Stimulated activated CD4-positive, alpha-beta T cell treated with anti-CD3 and anti-CD28 coated beads, Interleukin-4, amount 100 ng/mL, for 4 hours (primary cell): ENCODE measurements around the gene LONRF2.

Experiments used
- DNase-seq, 2 experiments: peaks; one replicate each; pipeline ENCODE4 v3.0.0-alpha.2; 2020

LONRF2 gene

DNA sequence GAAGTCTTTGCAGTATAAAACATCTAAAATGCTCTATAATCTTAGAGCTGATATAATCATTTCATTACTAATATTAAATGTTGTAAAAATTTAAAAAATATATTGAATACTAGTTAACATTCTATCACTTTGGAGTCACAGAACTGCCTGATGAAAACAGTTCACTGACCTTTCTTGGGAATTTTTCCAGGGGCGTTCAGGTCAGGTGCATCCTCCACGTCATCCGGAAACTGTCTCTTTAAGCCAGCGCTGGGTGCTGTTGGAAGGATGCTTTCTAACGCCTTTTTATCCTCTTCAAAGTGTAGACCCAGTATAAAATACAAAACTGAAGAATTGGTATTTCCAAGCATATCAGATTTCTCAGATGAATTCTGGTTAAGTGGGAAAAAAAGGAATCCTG, 22.8 kb downstream of the LONRF2 start:
- no peak for DNase-seq

DNA sequence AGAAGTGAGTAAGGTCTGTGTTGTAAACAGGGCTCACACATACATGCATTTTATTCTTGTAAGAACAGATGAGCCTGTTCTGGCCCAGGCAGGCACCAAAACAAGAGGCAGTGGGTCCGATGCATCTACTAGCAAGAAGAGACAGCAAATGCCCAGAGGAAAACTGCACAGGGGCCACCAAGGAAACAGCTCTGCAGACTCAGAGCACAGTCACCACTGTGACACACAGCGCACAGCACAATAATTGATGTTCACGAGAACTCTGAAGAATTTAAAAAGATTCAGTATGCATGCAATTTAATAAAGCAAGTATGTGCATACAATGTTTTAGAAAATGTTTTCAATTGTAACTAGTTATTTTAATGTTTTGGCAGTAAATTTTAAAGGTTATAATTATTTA, 24.8 kb downstream of the LONRF2 start:
- no peak for DNase-seq

DNA sequence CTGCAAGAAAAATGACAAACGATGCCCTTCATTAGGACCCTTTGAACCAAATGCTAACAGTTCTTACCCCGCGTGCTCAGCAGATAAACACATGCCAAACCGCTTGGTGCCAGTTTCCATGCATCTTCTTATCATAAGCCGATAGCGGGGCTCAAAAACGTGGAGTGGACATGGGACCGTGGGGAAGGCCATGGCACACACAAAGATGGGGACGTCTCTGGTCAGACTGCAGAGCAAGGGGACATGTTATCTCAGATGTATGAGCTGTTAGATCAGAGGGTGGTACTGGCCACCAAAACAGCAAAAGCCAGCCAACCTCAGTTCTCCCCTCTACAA, 28.2 kb downstream of the LONRF2 start:
- DNase-seq, result no peak

DNA sequence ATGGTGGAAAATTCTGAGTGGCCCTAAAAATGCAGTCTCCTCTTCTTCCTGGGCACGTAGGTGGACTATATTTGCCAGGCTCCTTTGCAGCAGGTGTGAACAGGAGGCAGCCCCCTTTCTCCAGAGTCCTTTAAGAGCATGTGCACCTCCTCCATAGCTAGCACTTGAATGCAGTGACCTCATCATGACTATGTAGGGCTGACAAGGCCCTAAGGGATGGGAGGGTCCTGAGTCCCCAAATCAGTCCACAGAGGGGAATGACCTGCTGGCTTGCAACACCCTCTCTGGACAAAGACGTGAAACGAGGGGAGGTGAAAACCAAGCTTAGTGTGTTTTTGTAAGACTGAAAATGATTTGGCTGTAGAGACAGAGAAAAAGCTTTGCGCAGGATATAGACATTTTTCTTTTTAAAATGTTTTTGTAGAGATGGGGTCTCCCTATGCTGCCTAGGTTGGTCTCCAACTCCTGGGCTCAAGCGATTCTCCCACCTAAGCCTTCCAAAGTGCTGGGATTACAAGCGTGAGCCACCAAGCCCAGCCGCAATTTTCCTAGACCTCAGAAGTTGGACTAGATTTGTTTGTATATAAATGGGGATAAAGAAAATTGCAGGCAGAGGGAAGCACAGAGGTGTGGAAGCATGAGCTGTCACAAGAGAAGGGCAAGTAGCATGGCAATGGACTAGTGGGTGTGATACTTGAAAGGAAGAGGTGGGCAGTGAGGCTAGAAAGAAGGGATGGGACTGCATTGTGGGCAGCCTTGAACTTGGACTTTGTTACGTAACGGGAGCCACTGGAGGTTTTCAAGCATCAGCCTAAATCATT, 28.8 kb downstream of the LONRF2 start:
- DNase-seq, result no peak

DNA sequence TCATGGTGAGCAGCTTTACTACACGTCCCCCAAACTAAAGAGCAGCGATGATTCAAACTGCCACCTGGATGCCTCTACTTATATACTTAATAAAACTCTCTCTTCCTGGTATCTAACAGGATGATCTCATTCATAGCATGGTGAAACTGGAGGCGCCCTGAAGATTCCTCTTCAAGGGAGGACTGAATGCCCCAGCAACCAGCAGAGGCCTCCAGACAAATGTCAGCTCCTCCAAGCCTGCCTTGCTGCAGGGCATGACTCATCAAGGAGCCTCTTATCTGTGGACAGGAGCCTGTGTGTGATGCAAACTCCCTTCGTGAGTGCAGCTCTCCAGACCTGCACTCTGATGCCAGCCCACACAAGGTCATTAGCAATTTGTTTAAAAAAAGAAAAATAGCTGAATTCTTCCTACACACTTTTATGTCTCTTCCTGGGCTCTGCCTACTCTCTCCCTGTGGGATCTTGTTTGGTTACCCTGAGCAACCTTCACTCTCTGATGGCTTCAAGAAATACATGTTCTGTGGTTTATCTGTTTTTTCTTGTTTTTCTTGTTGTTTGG, 30.2 kb downstream of the LONRF2 start:
- peak; percentile 14 to 35 for DNase-seq

DNA sequence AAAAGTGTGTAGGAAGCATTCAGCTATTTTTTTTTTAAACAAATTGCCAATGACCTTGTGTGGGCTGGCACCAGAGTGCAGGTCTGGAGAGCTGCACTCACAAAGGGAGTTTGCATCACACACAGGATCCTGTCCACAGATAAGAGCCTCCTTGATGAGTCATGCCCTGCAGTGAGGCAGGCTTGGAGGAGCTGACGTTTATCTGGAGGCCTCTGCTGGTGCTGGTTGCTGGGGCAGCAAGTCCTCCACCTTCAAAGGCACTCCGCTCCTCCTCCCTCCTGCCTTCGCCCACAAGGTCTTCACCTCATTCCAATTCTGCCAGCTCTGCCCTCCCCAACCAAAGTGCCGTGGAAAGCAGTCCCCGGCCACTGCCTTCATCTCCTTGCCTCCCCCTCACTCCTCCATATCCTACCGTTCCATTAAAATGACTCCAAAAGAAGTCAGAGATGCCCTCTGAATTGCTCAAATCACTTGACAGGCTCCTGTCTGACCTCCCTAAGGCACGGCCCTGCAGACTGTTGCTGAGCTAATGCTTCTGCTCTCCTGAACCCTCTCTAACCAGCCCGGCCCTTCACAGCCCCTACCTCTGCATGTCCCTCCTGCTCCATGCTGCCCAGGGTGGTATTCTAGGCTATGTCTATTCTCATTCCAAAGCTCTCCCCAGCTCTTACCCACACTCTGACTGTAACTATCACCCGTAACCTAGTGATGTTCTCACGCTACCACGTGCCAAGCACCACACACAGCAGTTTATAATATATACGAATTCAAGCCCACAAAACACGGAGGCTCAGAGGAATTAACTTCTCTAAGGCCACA, 30.9 kb downstream of the LONRF2 start:
- DNase-seq, result peak; percentile 14 to 59

DNA sequence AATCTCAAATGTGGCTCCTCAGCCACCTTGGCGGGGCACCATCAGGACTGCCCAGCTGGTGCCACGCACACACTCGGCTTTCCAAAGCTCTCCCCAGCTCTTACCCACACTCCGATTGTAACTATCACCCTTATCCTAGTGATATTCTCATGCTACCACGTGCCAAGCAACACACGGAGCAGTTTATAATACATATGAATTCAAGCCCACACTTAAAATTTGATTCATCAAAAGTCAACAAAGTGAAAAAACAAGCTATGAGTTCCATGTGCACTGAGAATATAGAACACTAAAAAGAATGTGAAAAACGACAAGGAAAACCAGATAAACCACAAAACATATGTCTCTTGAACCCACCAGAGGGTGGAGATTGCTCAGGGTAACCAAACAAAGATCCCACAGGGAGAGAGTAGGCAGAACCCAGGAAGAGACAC, 31.6 kb downstream of the LONRF2 start:
- no peak for DNase-seq

DNA sequence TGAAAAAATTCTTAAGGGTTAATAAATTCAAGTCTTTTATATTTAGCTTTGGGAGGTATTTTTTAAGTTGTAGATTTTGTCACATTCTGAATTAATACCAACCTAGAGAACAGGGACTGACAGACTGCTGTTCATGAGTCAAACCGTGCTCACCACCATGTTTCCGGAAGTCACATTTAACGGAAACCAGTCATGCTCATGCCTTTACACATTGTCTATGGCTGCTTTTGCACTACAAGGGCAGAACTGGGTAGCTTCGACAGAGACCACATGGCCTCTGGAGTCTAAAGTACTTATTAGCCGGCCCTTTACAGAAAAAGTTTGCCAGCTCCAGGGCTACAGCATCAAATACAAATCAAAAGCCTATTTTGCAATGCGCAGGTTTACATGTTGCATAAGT, 33.3 kb downstream of the LONRF2 start:
- DNase-seq, result no peak

DNA sequence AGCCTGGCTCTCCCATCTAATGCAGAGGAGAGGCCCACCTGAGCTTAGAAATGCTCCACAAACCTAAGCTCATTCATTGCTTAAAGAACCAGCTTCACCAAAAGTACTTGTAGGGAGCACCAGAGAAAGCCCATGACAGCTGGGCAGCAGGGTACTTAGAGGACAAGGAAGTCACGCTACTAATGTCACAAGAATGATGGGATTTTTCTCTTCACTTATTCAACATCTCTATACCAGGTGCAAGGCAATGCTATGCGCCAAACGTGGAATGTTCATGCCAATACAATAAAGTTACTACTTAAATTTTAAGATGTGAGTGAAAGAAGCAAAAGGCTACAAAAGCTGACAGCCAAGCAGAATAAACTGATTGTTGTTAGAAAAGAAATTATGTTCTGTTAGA, 36.0 kb downstream of the LONRF2 start:
- no peak for DNase-seq

DNA sequence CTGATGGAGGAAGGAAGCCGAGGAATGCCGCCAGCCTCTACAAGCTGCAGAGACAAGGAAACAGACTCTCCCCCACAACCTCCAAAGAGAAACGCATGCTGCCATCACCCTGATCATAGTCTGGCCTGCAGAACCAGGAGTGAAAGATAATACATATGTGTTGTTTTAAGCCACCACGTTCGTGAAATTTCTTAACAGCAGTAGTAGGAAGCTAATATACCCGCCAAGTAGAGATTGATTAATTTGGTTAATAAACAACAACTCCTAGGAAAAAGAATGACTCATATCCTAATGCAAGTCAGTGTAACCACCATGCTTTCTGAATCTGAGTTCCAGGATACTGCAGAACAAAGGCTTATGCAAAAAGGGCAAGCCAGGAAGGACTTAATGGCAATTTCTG, 36.6 kb downstream of the LONRF2 start:
- no peak for DNase-seq

DNA sequence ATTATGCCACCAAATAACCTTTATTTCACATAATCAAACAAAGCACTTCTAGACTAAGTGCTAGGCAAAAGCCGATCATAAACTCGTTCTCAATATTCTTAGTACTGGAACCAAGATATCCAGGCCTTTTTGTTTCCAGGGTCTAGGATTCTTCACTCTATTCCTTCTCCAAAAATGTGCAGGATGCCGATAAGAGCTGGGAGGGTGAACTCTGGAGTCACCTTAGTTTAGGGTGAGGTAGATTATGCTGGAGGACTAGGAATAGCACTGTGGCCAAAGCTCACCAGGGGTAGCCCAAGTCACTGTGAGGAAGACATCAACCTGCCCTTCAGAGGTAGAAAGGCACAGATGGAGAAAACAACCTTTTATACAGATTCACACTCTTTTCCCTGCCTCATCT, 37.3 kb downstream of the LONRF2 start:
- DNase-seq, result no peak

DNA sequence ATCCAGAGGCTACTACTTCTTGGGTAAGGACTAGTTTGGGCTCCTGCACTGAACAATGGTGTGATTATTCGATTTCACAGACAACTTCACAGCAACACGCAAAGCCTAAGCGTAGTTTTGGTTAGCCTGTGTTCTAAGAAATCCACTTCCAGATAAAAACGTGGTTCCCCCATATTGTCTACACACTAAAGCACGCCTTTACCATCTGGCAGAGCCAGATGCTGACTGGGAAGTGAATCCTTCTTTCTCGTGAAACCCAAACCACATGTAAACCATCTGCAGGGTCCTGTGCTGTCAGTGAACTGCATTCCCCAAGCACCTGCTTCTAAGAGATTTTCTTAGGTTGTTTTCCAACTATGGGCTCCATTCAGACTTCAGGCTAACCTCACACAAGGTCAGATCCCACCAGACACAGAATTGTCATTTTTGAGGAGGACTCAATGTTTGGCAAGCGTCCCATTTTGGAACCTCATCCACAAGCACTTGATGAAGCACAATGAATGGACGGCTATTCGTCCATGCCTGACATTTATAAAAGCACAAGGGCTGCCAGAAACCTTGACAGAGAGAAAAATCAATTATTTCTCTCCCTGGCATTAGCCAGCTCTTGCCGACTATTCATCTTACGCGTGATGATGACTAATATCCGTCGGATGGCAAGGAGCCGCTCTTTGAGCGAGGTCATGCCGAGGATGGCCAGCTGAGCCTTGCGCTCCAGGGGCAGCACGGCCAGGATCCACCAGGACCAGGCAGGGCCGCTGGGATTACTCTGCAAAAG, 38.4 kb downstream of the LONRF2 start:
- no peak for DNase-seq

DNA sequence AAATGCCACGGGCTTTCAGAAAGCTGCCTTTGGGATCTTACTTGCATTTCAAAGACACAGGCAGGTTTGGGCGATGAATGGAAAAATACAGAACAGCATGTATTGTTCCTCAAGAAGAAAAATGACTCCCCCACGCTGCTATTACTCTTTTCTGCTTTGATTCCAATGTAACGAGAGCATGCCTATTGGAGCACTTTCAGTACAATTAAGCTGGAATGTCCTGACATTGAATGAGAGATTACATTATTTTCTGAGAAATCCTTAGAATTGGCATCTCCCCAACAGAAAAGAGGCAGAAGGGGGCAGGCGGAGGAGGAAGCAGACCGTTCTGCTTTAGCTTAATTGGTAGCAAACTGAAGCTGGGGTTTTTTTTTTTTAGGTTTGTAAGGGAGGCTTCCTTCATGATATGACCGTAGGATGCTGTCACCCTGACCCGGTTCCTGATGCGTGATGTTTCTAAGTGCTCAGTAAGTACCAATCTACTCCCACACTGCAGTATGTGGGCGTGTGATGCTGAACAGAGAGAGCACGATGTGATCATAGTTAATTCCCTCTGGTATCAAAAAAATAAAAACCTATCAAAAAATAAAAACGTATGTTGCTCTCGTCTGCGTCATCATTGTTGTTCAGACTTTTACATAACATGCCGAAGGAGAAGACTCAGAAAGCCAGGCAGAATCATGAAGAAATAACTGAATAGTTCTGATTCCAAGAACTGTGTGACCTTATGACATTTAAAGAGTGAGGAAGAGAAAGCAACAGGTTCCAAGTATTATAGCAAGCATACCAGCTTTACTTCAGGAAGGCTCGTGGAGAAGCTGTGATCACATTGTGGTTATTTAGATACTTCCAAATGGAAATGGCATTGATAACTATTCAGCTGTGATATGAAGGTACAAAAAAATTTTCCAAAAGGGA, 40.5 kb downstream of the LONRF2 start:
- DNase-seq, result no peak

DNA sequence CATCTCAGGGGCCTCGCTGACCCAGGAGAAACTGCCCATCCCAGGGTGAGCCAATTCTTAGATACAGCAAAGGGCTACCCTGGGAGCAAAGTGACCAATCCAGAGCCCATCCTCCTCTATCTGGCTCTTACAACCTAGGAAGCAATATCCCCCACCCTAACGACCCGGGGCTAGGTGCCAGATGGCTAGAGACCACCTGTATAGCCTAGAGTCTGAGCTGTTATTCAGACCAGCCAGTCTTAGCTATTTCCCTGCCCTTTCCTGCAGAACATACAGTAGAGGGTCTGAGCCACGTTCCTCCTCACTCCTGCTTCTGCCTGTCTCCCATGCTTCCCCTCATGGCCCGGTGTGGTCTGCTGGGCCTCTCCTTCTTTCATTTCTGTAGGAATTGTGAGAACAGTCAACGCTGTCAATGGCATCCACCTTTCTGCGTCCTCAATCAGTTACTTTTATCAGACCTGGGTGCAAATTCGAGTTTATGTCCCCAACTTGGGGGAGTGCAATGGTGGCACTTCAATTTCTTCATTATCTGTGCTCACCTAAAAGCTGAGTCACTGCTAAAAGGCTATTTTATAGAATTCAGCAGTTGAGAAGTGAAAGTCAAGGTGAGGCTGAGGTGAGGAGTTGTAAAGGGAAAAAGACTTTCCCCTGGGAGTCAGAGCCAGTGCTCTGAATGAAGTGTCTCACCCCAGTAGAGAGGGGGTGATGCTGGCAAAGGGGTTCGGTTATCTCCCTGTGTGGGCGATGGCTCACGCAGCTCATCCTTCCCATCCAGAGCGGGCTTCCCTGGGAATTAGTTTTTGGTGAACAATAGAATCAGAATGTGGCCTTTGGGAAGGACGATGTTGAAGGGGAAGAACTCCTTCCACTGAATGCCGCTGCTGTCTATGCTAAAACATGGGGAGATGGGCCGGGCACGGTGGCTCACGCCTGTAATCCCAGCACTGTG, 42.4 kb downstream of the LONRF2 start:
- no peak for DNase-seq

DNA sequence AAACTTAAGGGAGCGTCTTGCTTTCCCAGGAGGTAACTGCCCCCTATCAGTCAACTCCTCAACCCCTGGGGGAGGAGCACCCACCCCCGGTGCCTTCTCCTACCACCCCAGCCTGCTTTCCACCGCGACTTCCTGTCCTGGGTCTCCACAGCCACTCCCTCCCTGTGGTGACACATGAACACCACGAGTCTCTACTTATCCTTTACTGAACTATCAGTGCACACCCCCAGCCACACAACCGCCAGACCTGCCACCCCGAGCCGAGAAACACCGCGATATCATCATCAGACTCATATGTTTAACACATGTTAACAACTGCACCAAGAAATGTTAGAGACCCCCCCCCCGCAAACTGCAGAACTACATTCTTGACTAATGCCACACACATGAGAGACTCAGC, 43.3 kb downstream of the LONRF2 start:
- DNase-seq, result no peak

DNA sequence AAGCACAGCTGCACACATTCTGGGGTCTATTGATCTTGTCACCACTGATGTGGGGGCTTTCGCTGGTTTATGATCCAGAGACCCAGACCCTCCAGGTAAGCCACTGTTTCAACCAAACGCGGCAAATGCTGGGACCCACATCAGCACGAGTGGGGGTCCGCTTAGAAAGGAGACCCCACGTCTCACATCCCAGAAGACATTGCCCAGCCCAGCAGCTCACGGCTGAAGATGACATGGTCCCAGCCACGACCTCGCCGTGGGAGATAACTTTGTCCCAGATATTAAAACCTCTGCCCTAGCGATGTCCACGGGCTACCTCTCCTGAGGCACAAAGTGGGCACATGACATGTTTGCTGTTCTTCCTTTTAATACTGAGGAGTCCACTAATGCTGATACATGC, 43.8 kb downstream of the LONRF2 start:
- DNase-seq, result no peak

DNA sequence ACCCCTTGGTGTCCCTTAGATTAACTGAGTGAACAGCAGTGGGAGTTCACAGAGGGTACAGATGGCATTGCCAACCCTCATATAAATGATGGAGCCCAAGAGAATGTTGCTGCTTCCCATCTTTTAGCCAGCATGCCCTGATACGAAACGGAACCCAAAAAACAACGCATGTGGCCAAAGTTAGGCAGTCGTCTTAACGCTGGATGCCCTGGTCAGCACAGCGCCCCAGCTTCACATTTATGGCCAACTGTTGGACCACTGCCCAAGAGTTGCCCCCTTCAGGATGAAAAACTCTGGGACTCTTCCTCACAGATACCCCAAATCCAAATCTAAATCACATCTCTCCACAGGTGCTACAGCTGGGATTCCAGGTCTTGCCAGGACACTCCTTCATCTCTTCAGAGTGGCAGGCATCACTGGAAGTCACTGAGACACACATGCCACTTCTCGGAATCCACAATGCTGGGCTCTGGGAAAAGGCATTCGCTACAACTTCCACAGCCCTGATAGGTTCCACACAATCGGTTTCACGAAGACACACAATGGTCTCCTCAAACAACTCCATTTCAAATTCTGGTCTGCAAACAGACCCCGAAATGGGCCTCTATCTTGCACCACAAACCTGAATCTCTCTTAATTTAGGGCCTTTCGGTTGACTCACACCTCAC, 44.6 kb downstream of the LONRF2 start:
- no peak for DNase-seq

DNA sequence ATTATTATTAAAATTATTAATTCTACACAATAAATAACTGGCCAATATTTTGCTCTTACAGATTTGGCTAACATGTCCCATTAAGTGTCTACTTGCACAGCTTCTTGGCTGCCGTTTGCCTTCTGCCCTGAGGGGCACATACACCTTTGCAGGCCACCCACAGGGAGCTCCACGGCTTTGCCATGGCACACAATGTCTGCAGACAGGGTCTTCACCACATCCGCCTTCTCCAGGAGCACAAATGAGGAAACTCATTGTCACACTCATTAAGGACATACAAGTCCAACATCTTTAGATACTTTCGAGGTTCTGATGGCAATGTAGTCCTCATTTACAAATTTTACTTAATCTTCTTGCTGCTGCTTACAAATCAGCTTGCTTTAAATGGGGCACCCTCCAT, 45.6 kb downstream of the LONRF2 start:
- DNase-seq, result no peak

DNA sequence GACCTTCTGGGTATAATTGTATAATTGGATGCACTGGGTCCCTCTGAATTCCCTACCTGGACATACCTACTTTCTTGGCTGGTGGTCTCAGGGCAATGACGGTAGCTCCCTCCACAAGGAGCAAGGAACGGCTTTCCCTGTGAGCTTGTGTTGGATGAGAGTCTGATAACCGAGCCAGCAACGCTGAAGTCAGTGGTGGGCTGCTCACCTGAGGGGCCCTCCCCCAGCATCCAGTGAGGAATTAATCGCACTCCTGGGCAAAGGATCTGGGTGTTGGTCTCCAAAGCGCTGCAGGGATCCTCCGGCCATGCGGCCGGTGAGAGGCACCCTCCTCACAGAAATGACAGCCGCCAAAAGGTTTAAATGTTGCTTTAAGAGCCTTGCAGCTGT, 47.1 kb downstream of the LONRF2 start:
- no peak for DNase-seq

DNA sequence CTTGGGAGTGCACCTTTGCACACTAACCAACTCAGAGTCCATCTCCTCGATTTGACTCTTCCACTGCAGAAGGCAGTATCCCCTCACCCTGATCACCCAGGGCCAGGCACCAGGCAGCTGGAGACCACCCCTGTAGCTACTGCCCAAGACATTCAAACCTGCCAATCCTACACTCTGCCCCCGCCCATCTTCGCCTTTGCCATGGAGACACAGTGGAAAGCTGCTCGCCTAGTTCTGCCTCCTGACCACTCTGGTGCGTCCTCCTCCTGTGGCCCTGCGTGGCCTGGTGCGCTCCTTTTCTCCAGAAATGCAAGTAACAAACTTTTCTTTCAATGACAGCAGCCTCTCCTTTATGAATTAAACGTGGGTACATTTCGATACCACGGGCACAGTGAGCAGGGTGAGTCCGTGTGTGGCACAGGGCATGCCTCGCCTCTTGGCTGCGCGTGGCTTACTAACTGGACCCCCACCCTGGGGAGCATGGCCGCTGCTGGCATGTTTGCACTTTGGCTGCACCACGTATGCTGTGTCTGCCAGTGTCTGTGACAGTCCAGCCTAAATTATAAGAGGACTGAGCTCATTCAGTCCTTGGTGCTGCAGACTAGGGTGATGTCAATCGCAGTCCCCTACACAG, 47.6 kb downstream of the LONRF2 start:
- DNase-seq, result no peak
